Liver (tissue), 9 donors: ENCODE data around the gene CORO2B. TPM values are rescaled to one million over a fixed set of nuclear protein-coding genes. Genes with fewer than 3 reads are reported as not detected.

Experiments used
- DNase-seq: peaks from one replicate; pipeline ENCODE4 v3.0.0-alpha.2; 2017; ENCODE audit warnings: low spot score
- H3K27ac ChIP-seq, 2 donors: one replicate each; pipeline ENCODE4 v1.7.0; 2013; ENCODE audit warnings: inconsistent platforms in 2 of 2, low read length in 2 of 2, control low read depth in 1 of 2, low read depth in 1 of 2, mild to moderate bottlenecking in 1 of 2
- H3K27me3 ChIP-seq, 4 donors: one replicate each; pipeline versions ENCODE4 v1.6.1 to v1.7.0; 2013; ENCODE audit warnings: low read length in 3 of 4, inconsistent platforms in 1 of 4, mild to moderate bottlenecking in 1 of 4, moderate library complexity in 1 of 4; ENCODE audit not compliant: control insufficient read depth in 4 of 4, insufficient read depth in 4 of 4
- H3K36me3 ChIP-seq, 4 donors: one replicate each; pipeline versions ENCODE4 v1.6.1 to v1.7.0; 2013; ENCODE audit warnings: low read length in 3 of 4, mild to moderate bottlenecking in 3 of 4, low read depth in 1 of 4, moderate library complexity in 1 of 4; ENCODE audit not compliant: control insufficient read depth in 4 of 4, insufficient read depth in 3 of 4
- H3K4me1 ChIP-seq, 4 donors: one replicate each; pipeline versions ENCODE4 v1.6.1 to v1.7.0; 2013; ENCODE audit warnings: low read length in 3 of 4, mild to moderate bottlenecking in 3 of 4, moderate library complexity in 1 of 4; ENCODE audit not compliant: control insufficient read depth in 4 of 4, insufficient read depth in 4 of 4
- H3K4me3 ChIP-seq, 3 donors: one replicate each; pipeline versions ENCODE4 v1.6.1 to v1.7.0; 2013; ENCODE audit warnings: low read length in 3 of 3, control low read depth in 1 of 3, low read depth in 1 of 3, mild to moderate bottlenecking in 1 of 3
- H3K9ac ChIP-seq, 2 donors: one replicate each; pipeline ENCODE4 v1.7.0; 2013; ENCODE audit warnings: low read length in 2 of 2, mild to moderate bottlenecking in 2 of 2, moderate library complexity in 2 of 2, control low read depth in 1 of 2, low read depth in 1 of 2
- H3K9me3 ChIP-seq, 4 donors: one replicate each; pipeline versions ENCODE4 v1.6.1 to v1.7.0; 2013; ENCODE audit warnings: low read length in 3 of 4; ENCODE audit not compliant: control insufficient read depth in 4 of 4
- ATF3 ChIP-seq: IDR thresholded peaks from 2 replicates; pipeline ENCODE4 v1.6.1; 2016; ENCODE audit warnings: antibody characterized with exemption
- CTCF ChIP-seq: fragments of 150-350 bp; IDR thresholded peaks from 2 replicates; pipeline ENCODE4 v1.5.1; 2017; ENCODE audit warnings: improper control_type of control experiment, low read depth, low read length; ENCODE audit not compliant: missing input control
- EGR1 ChIP-seq, 2 donors: IDR thresholded peaks; 2 replicates each; pipeline ENCODE4 v1.6.1; 2016 to 2018; ENCODE audit warnings: antibody characterized with exemption in 2 of 2, low read depth in 2 of 2
- FOXA1 ChIP-seq: IDR thresholded peaks from 2 replicates; pipeline ENCODE4 v1.6.1; 2016; ENCODE audit warnings: antibody characterized with exemption
- FOXA2 ChIP-seq: IDR thresholded peaks from 2 replicates; pipeline ENCODE4 v1.6.1; 2016; ENCODE audit warnings: antibody characterized with exemption
- GABPA ChIP-seq, 2 donors: IDR thresholded peaks in 1 of 2; conservative IDR thresholded peaks in 1 of 2; 2 replicates each; pipeline ENCODE4 v1.6.1; 2016; ENCODE audit warnings: antibody characterized with exemption in 2 of 2, mild to moderate bottlenecking in 1 of 2, moderate library complexity in 1 of 2
- HNF4A ChIP-seq, 2 donors: conservative IDR thresholded peaks; 2 replicates each; pipeline ENCODE4 v1.6.1; 2016; ENCODE audit warnings: antibody characterized with exemption in 2 of 2, mild to moderate bottlenecking in 2 of 2
- HNF4G ChIP-seq: IDR thresholded peaks from 2 replicates; pipeline ENCODE4 v1.6.1; 2016; ENCODE audit warnings: antibody characterized with exemption
- JUND ChIP-seq, 2 donors: IDR thresholded peaks; 2 replicates each; pipeline ENCODE4 v1.6.1; 2016; ENCODE audit warnings: antibody characterized with exemption in 2 of 2
- NR2F2 ChIP-seq: IDR thresholded peaks from 2 replicates; pipeline ENCODE4 v1.6.1; 2016; ENCODE audit warnings: antibody characterized with exemption
- RAD21 ChIP-seq, 2 donors: IDR thresholded peaks; 2 replicates each; pipeline ENCODE4 v1.6.1; 2016; ENCODE audit warnings: antibody characterized with exemption in 2 of 2, mild to moderate bottlenecking in 2 of 2
- REST ChIP-seq: IDR thresholded peaks from 2 replicates; pipeline ENCODE4 v1.6.1; 2016; ENCODE audit warnings: antibody characterized with exemption, mild to moderate bottlenecking
- RXRA ChIP-seq, 2 donors: IDR thresholded peaks; 2 replicates each; pipeline ENCODE4 v1.6.1; 2017 to 2018; ENCODE audit warnings: antibody characterized with exemption in 2 of 2, mild to moderate bottlenecking in 1 of 2
- SP1 ChIP-seq: IDR thresholded peaks from 2 replicates; pipeline ENCODE4 v1.6.1; 2018; ENCODE audit warnings: antibody characterized with exemption, mild to moderate bottlenecking
- TAF1 ChIP-seq: conservative IDR thresholded peaks from 2 replicates; pipeline ENCODE4 v1.6.1; 2016; ENCODE audit warnings: antibody characterized with exemption, mild to moderate bottlenecking
- YY1 ChIP-seq: IDR thresholded peaks from 2 replicates; pipeline ENCODE4 v1.6.1; 2016; ENCODE audit warnings: antibody characterized with exemption, mild to moderate bottlenecking
- ZBTB33 ChIP-seq: IDR thresholded peaks from 2 replicates; pipeline ENCODE4 v1.6.1; 2016; ENCODE audit warnings: antibody characterized with exemption
- WGBS: extraction: QIAGEN DNeasy Blood & Tissue Kit; methylation state at CpG from one replicate; pipeline ENCODE4 v1.1.7; 2013; 5-methylcytosine and 5-hydroxymethylcytosine counted together
- polyA plus RNA-seq, 2 donors: library from polyadenylated mRNA; stranded (reverse) in 1 of 2; unstranded in 1 of 2; fragments of 200-250 nt in 1 of 2; fragments of >200 nt in 1 of 2; fragmentation: Nextera tagmentation in 1 of 2; extraction: Ambion mirVana in 1 of 2; gene quantifications; one replicate each; pipeline versions ENCODE4 v1.2.1 to v1.2.3, GENCODE V29; 2013 to 2015
- total RNA-seq, 2 donors: library from RNA; depleted of rRNA; stranded (reverse); fragments of >200 nt; gene quantifications; one replicate each; pipeline ENCODE4 v1.2.3, GENCODE V29; 2014
- TF ChIP-seq, protein P1 (sequence below): IDR thresholded peaks from 2 replicates; pipeline ENCODE4 v1.6.1; 2016; ENCODE audit warnings: antibody characterized with exemption
- donor health status: healthy.
- donor health status: healthy.
- donor health status: healthy.
- donor health status: healthy.
- donor health status: healthy.

The CORO2B gene
- total and polyA plus RNA-seq, 4 donors: 0.15 to 0.65 (median 0.52) TPM

- TF ChIP-seq, protein P1, sequence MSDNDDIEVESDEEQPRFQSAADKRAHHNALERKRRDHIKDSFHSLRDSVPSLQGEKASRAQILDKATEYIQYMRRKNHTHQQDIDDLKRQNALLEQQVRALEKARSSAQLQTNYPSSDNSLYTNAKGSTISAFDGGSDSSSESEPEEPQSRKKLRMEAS: no peak
Observed at GRCh38 chr15:68580883-68581155, 2.0 kb downstream of the CORO2B start (continued).

DNA sequence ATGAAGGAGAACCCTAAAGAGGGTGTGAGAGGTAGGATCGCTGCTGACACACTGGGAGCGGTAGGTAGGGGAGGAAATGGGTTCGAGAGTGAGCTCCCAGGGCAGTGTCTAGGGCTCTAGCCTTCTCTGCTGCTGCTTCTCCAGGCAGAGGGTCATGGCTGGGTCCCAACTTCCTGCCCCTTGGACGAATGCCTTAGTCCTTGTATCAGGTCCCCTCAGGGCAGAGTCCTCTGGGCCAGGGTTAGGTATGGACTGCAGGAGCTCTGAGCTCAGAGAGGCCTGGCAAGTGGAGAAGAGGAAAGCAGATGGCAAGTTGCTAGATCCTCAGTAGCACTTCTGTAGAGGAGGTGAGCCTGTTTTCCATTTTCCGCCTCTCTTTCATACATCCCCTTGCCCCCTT, 2.9 kb downstream of the CORO2B start:
- Histone ChIP-seq H3K27me3 (peaks cover 0 to 4% (median 3%) of the 10 kb centered on the region in 4 donors), H3K4me3 (no peak overlapping the region), H3K27ac (no peak overlapping the region), H3K36me3 (no peaks in the 10 kb centered on the region), H3K9ac (no peak overlapping the region), H3K4me1 (peaks cover 2 to 16% (median 11%) of the 10 kb centered on the region in 4 donors), H3K9me3 (no peaks in the 10 kb centered on the region)
- no peak for TF ChIP-seq NR2F2
- TF ChIP-seq HNF4G: no peak
- no peak for TF ChIP-seq EGR1 (IDR thresholded peaks at IDR 0.05; ENCODE audit: low read depth in 2 of 2)
- TF ChIP-seq ZBTB33: no peak
- WGBS: 70% methylated on average over 5 of the region's 5 CpGs
- DNase-seq: no peak

DNA sequence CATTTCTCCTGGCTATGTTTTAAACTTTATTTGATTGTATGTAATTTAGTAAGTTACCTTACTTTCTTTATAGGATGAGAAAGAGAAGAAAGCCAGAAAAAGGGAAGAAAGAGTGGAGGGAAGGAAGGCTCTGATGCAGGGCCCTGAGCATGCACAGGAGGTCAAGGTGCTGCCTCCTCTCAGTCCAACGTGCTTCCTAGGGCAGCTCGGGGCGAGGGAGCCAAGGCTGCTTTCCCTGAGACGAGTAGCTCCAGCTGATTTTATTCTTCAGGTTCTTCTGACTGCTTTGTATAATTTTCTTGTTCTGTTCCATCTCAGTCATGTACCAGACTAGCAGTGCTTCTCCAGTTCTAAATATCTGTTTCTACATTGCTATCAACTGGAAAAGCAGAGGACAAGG, 3.4 kb downstream of the CORO2B start:
- H3K27ac ChIP-seq: no peak overlapping the region
- H3K36me3 ChIP-seq: no peaks in the 10 kb centered on the region
- H3K27me3 ChIP-seq: peaks cover 0 to 4% (median 3%) of the 10 kb centered on the region in 4 donors
- H3K4me3 ChIP-seq: no peak overlapping the region
- WGBS: 77% methylated on average over 4 of the region's 4 CpGs
- H3K9me3 ChIP-seq: no peaks in the 10 kb centered on the region
- TF ChIP-seq GABPA (IDR thresholded peaks at IDR 0.05 in 1 of 2, conservative IDR thresholded peaks at IDR 0.05 in 1 of 2) (no peak), FOXA1 (no peak), SP1 (no peak), RXRA (IDR thresholded peaks at IDR 0.05) (no peak), CTCF (no peak), RAD21 (IDR thresholded peaks at IDR 0.05) (no peak), NR2F2 (no peak), HNF4G (no peak), HNF4A (conservative IDR thresholded peaks at IDR 0.05) (no peak), ATF3 (no peak), REST (no peak), ZBTB33 (no peak), YY1 (no peak), EGR1 (IDR thresholded peaks at IDR 0.05; ENCODE audit: low read depth in 2 of 2) (no peak), JUND (IDR thresholded peaks at IDR 0.05) (no peak), TAF1 (no peak), FOXA2 (no peak)
- TF ChIP-seq, protein P1: no peak
- no peak for DNase-seq
- H3K4me1 ChIP-seq: peaks cover 2 to 16% (median 11%) of the 10 kb centered on the region in 4 donors
- no peak overlapping the region for H3K9ac ChIP-seq
